ENCODE results near the gene QSOX1.
A peak's percentile ranks its signal among the peaks of the same experiment; 100 is the strongest.

- TF ChIP-seq EZH2 (IDR thresholded peaks at IDR 0.05; ENCODE audit: borderline replicate concordance, low read depth, low read length, poor library complexity, severe bottlenecking) (peak; percentile 34), CTCF (conservative IDR thresholded peaks at IDR 0.05; ENCODE audit: low read depth, low read length) (no peak)
These were observed 73.4 kb downstream of the QSOX1 start for GRCh38 chr1:180227861-180228647.
